Measurements from ENCODE around the gene MAGOH.

GRCh38 chr1:53189061-53189460, 49.3 kb downstream of the MAGOH start:
- no peak for TF ChIP-seq CTCF (IDR thresholded peaks at IDR 0.05; ENCODE audit: low read depth, low read length)
- no peak for TF ChIP-seq EZH2phosphoT487 (IDR thresholded peaks at IDR 0.05; ENCODE audit: low read depth)
